Hepatocyte (in vitro differentiated cells): ENCODE data around the gene ADAM12.

ENCODE experiments used
- CTCF ChIP-seq: fragments of 200-600 bp; sonication (generic); IDR thresholded peaks from 2 replicates; pipeline ENCODE4 v1.5.1; 2016; ENCODE audit warnings: antibody characterized with exemption, mild to moderate bottlenecking; ENCODE audit not compliant: poor library complexity
- EZH2 ChIP-seq: fragments of 200-600 bp; sonication (generic); IDR thresholded peaks from 2 replicates; pipeline ENCODE4 v1.6.1; 2016; ENCODE audit warnings: antibody characterized with exemption, mild to moderate bottlenecking, borderline replicate concordance

DNA sequence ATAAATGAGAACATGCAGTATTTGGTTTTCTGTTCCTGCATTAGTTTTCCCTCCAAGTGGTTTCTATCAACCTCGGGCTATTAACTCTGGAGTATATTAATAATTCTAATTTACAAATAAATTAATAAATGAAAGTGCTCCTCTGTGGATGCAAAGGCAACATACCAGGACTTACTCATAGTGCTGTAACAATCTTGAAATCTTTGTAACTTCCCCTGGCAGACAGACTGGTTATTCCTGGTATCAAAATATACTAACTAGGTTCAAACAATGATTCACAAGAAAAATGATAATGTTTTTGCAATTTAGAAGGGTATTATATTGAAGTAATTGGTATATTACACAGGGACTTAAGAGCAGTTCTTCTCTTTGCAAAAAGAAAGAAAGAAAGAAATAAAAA lies 314.7 kb downstream of the ADAM12 start:
- TF ChIP-seq CTCF (no peak), EZH2 (no peak)
